Choroid plexus epithelial cell (primary cell): ENCODE results near the gene TEX10.
"Not testable (repeated sequence)": the region's sequence is repeated elsewhere in the genome, so short reads cannot be mapped to it uniquely, and the experiment has no call there.

Source experiments
- DNase-seq: peaks from one replicate; pipeline ENCODE4 v3.0.0-alpha.2; 2010; ENCODE audit warnings: low read depth
- H3K4me3 ChIP-seq: 2 replicates; pipeline ENCODE4 v1.5.1; 2011; ENCODE audit warnings: low read depth, mild to moderate bottlenecking, control low read depth, low read length, moderate library complexity
- TF ChIP-seq, protein P1 (sequence below): conservative IDR thresholded peaks from 2 replicates; pipeline ENCODE4 v1.5.1; 2011; ENCODE audit warnings: low read depth, mild to moderate bottlenecking, control low read depth, inconsistent platforms, low read length, moderate library complexity

The TEX10 gene

GRCh38 chr9:100352727-100353505 lies at the start of gene TEX10:
Gene TEX10, minus strand, starts transcription at chr9:100352942. Its CDS starts 3,579 bp downstream, at chr9:100349363.
- H3K4me3 ChIP-seq, result peak within 1 kb of the TSS; percentile 66
- DNase-seq, result peak; percentile 87
- TF ChIP-seq, protein P1, sequence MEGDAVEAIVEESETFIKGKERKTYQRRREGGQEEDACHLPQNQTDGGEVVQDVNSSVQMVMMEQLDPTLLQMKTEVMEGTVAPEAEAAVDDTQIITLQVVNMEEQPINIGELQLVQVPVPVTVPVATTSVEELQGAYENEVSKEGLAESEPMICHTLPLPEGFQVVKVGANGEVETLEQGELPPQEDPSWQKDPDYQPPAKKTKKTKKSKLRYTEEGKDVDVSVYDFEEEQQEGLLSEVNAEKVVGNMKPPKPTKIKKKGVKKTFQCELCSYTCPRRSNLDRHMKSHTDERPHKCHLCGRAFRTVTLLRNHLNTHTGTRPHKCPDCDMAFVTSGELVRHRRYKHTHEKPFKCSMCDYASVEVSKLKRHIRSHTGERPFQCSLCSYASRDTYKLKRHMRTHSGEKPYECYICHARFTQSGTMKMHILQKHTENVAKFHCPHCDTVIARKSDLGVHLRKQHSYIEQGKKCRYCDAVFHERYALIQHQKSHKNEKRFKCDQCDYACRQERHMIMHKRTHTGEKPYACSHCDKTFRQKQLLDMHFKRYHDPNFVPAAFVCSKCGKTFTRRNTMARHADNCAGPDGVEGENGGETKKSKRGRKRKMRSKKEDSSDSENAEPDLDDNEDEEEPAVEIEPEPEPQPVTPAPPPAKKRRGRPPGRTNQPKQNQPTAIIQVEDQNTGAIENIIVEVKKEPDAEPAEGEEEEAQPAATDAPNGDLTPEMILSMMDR, result no peak

GRCh38 chr9:100401042-100401441 lies 48.3 kb upstream of the TEX10 start:
- no peak overlapping the region for H3K4me3 ChIP-seq
- no peak for DNase-seq
- TF ChIP-seq, protein P1, result no peak

- TF ChIP-seq, protein P1, result no peak
- H3K4me3 ChIP-seq, result no peak overlapping the region
- DNase-seq, result no peak
Measured at GRCh38 chr9:100397529-100398266, 45.0 kb upstream of the TEX10 start.

GRCh38 chr9:100396769-100397168 lies 44.0 kb upstream of the TEX10 start:
- no peak overlapping the region for H3K4me3 ChIP-seq
- TF ChIP-seq, protein P1, result no peak
- DNase-seq, result no peak

DNA sequence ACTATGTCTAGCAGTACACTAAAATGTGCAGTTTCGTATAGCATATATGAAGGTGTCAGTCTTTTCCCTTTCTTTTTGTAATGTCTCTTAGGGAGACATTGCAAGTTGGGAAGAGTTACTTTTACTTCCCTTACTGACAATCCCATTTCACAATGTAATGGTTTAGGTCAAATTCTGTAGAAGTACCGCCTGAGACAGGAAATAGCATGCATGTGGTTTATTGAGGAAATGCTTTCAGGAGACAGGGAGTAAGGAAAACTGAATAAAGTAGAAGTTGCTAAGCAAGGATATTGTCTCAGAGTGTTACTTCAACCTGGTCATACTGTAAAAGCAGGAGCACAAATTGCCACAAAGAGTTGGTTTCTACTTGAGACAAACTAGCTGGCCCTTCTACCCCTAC lies 42.1 kb upstream of the TEX10 start:
- peak; percentile 66 for DNase-seq
- TF ChIP-seq, protein P1, result no peak
- H3K4me3 ChIP-seq, result no peak overlapping the region

- DNase-seq, result peak; percentile 23
- no peak overlapping the region for H3K4me3 ChIP-seq
- TF ChIP-seq, protein P1, result no peak
Measured at GRCh38 chr9:100394032-100394695, 41.4 kb upstream of the TEX10 start.

DNA sequence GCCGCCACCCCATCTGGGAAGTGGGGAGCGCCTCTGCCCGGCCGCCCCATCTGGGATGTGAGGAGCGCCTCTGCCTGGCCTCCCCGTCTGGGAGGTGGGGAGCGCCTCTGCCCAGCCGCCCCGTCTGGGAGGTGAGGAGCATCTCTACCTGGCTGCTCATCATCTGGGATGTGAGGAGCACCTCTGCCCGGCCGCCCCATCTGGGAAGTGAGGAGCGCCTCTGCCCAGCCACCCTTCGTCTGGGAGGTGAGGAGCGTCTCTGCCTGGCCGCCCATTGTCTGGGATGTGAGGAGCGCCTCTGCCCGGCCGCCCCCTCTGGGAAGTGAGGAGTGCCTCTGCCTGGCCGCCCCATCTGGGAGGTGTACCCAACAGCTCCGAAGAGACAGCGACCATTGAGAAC lies 40.2 kb upstream of the TEX10 start:
- not testable (repeated sequence) for DNase-seq, H3K4me3 ChIP-seq
